ENCODE measurements around the gene TH.

- no peak for TF ChIP-seq CTCF (IDR thresholded peaks at IDR 0.05; ENCODE audit: low read depth, low read length, poor library complexity, severe bottlenecking)
- TF ChIP-seq EZH2phosphoT487 (IDR thresholded peaks at IDR 0.05; ENCODE audit: borderline replicate concordance, low read length), result no peak
These were observed 3.2 kb downstream of the TH start for GRCh38 chr11:2168286-2169004.

Data from DOHH2 (cell line).